Stimulated activated CD8-positive, alpha-beta memory T cell treated with anti-CD3 and anti-CD28 coated beads, Interleukin-15, amount 100 ng/mL, for 24 hours (primary cell): ENCODE data around the gene SYCE1.
"Not testable (repeated sequence)": the region's sequence is repeated elsewhere in the genome, so short reads cannot be mapped to it uniquely, and the experiment has no call there.

Experiments used
- DNase-seq: peaks from one replicate; pipeline ENCODE4 v3.0.0-alpha.2; 2020; ENCODE audit warnings: low read depth

The SYCE1 gene

GRCh38 chr10:133565441-133566294, at the start of gene SYCE1:
Gene SYCE1 (minus strand): TSS chr10:133565583. CDS start chr10:133565529, 54 bp downstream.
- no peak for DNase-seq

- no peak for DNase-seq
Observed at GRCh38 chr10:133614830-133615580, 49.6 kb upstream of the SYCE1 start.

GRCh38 chr10:133613699-133614098, 48.3 kb upstream of the SYCE1 start:
- DNase-seq, result no peak

- DNase-seq, result no peak
Observed at GRCh38 chr10:133611079-133611478, 45.7 kb upstream of the SYCE1 start.

- DNase-seq, result no peak
Observed at GRCh38 chr10:133608855-133609254, 43.5 kb upstream of the SYCE1 start.

- DNase-seq, result not testable (repeated sequence)
Observed at GRCh38 chr10:133603434-133603833, 38.1 kb upstream of the SYCE1 start.

- no peak for DNase-seq
Observed at GRCh38 chr10:133600657-133601056, 35.3 kb upstream of the SYCE1 start.

- DNase-seq, result not testable (repeated sequence)
Observed at GRCh38 chr10:133599869-133600268, 34.5 kb upstream of the SYCE1 start.

GRCh38 chr10:133592716-133593115, 27.3 kb upstream of the SYCE1 start:
- no peak for DNase-seq

GRCh38 chr10:133590970-133591359, 25.6 kb upstream of the SYCE1 start:
- no peak for DNase-seq

- DNase-seq, result no peak
Observed at GRCh38 chr10:133590226-133590969, 25.0 kb upstream of the SYCE1 start.

- DNase-seq, result not testable (repeated sequence)
Observed at GRCh38 chr10:133577037-133577436, 11.7 kb upstream of the SYCE1 start.

- DNase-seq, result not testable (repeated sequence)
Observed at GRCh38 chr10:133573460-133573859, 8.1 kb upstream of the SYCE1 start.

- DNase-seq, result not testable (repeated sequence)
Observed at GRCh38 chr10:133572055-133572454, 6.7 kb upstream of the SYCE1 start.

GRCh38 chr10:133569801-133570200, 4.4 kb upstream of the SYCE1 start:
- not testable (repeated sequence) for DNase-seq

GRCh38 chr10:133568831-133569527, 3.6 kb upstream of the SYCE1 start:
- DNase-seq, result not testable (repeated sequence)

GRCh38 chr10:133568287-133568614, 2.9 kb upstream of the SYCE1 start:
- no peak for DNase-seq

GRCh38 chr10:133567609-133568286, 2.4 kb upstream of the SYCE1 start:
- DNase-seq, result no peak

- no peak for DNase-seq
Observed at GRCh38 chr10:133567119-133567518, 1.7 kb upstream of the SYCE1 start.

GRCh38 chr10:133564816-133565215, 567 bp downstream of the SYCE1 start:
- no peak for DNase-seq

GRCh38 chr10:133559216-133559615, 6.2 kb downstream of the SYCE1 start:
- DNase-seq, result no peak
